ENCODE results near the gene MAST3.

MAST3 gene

DNA sequence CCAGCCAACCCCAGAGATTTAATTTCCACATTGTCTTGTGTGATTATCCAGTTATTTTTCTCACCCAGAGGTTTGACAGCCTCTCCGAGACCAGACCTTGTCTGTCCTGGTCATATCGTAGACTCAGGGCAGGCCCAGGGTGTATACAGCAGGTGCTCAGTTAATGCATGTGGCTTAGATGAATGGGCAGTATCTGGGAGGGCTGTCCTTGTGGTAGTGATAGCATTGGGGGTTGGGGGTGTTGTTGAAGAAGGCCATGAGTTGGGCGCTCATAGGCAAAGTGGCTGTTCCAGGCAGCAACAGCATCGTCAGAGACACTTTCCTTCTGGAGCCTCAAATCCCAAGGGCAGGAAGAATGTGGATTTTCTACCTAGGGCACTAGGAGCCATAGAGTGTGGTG, 16.9 kb downstream of the MAST3 start:
- H2BK120ac ChIP-seq (ENCODE audit: low read depth, low read length) = no peak overlapping the region
- no peaks in the 10 kb centered on the region for H3K4me1 ChIP-seq (ENCODE audit: control insufficient read depth, low read depth, low read length)
- H3K27ac ChIP-seq (ENCODE audit: low read depth, low read length) = no peak overlapping the region
- H3K56ac ChIP-seq (ENCODE audit: low read length) = no peak overlapping the region
- H3K79me1 ChIP-seq (ENCODE audit: low read length) = peaks cover 2% of the 10 kb centered on the region
- no peak overlapping the region for H3K9ac ChIP-seq (ENCODE audit: low read length)
- no peaks in the 10 kb centered on the region for H3K27me3 ChIP-seq (ENCODE audit: insufficient read depth, low read length, poor library complexity)
- no peak overlapping the region for H4K8ac ChIP-seq (ENCODE audit: low read depth, low read length)
- no peak overlapping the region for H3K4ac ChIP-seq (ENCODE audit: low read depth, low read length)
- H4K5ac ChIP-seq (ENCODE audit: low read length) = no peak overlapping the region
- no peaks in the 10 kb centered on the region for H3K79me2 ChIP-seq (ENCODE audit: control insufficient read depth, insufficient read depth, low read length)
- no peak overlapping the region for H2BK5ac ChIP-seq (ENCODE audit: low read length)
- no peak overlapping the region for H3K4me2 ChIP-seq (ENCODE audit: low read length)
- H2AK5ac ChIP-seq (ENCODE audit: low read length) = no peak overlapping the region
- WGBS (ENCODE audit: extremely low coverage, insufficient coverage, low lambda C conversion rate) = no CpG with 5 or more reads among the region's 4 CpGs
- H3K36me3 ChIP-seq (ENCODE audit: control insufficient read depth, insufficient read depth, low read length) = no peaks in the 10 kb centered on the region
- no peak overlapping the region for H3K23ac ChIP-seq (ENCODE audit: low read length)
- H2BK15ac ChIP-seq (replicated peaks; ENCODE audit: low read depth) = no peak overlapping the region
- DNase-seq = no peak
- H3K18ac ChIP-seq (ENCODE audit: low read length) = no peak overlapping the region
- no peak overlapping the region for H3K4me3 ChIP-seq (ENCODE audit: low read length)

- H2BK15ac ChIP-seq (replicated peaks; ENCODE audit: low read depth) = no peak overlapping the region
- no peak overlapping the region for H4K5ac ChIP-seq (ENCODE audit: low read length)
- H3K27me3 ChIP-seq (ENCODE audit: insufficient read depth, low read length, poor library complexity) = no peaks in the 10 kb centered on the region
- no peak overlapping the region for H3K18ac ChIP-seq (ENCODE audit: low read length)
- H3K9ac ChIP-seq (ENCODE audit: low read length) = peak overlapping the region; percentile 52
- H3K79me2 ChIP-seq (ENCODE audit: control insufficient read depth, insufficient read depth, low read length) = no peaks in the 10 kb centered on the region
- no peak for DNase-seq
- H3K36me3 ChIP-seq (ENCODE audit: control insufficient read depth, insufficient read depth, low read length) = no peaks in the 10 kb centered on the region
- no peak overlapping the region for H4K8ac ChIP-seq (ENCODE audit: low read depth, low read length)
- no peak overlapping the region for H3K4ac ChIP-seq (ENCODE audit: low read depth, low read length)
- no peak overlapping the region for H3K4me3 ChIP-seq (ENCODE audit: low read length)
- H3K27ac ChIP-seq (ENCODE audit: low read depth, low read length) = no peak overlapping the region
- no CpG with 5 or more reads among the region's 11 CpGs for WGBS (ENCODE audit: extremely low coverage, insufficient coverage, low lambda C conversion rate)
- no peak overlapping the region for H2AK5ac ChIP-seq (ENCODE audit: low read length)
- H3K79me1 ChIP-seq (ENCODE audit: low read length) = peaks cover 2% of the 10 kb centered on the region
- peak overlapping the region; percentile 45 for H3K56ac ChIP-seq (ENCODE audit: low read length)
- H2BK120ac ChIP-seq (ENCODE audit: low read depth, low read length) = no peak overlapping the region
- H3K4me2 ChIP-seq (ENCODE audit: low read length) = peak overlapping the region; percentile 28
- no peak overlapping the region for H2BK5ac ChIP-seq (ENCODE audit: low read length)
- H3K23ac ChIP-seq (ENCODE audit: low read length) = no peak overlapping the region
- H3K4me1 ChIP-seq (ENCODE audit: control insufficient read depth, low read depth, low read length) = no peaks in the 10 kb centered on the region
Measured at GRCh38 chr19:18117364-18117691, 19.8 kb downstream of the MAST3 start.

- no peak overlapping the region for H3K4ac ChIP-seq (ENCODE audit: low read depth, low read length)
- peak overlapping the region; percentile 91 for H3K9ac ChIP-seq (ENCODE audit: low read length)
- H2BK120ac ChIP-seq (ENCODE audit: low read depth, low read length) = no peak overlapping the region
- H2BK15ac ChIP-seq (replicated peaks; ENCODE audit: low read depth) = no peak overlapping the region
- DNase-seq = peak; percentile 91
- peak overlapping the region; percentile 59 for H3K4me3 ChIP-seq (ENCODE audit: low read length)
- H3K79me2 ChIP-seq (ENCODE audit: control insufficient read depth, insufficient read depth, low read length) = no peaks in the 10 kb centered on the region
- H3K27me3 ChIP-seq (ENCODE audit: insufficient read depth, low read length, poor library complexity) = no peaks in the 10 kb centered on the region
- WGBS (ENCODE audit: extremely low coverage, insufficient coverage, low lambda C conversion rate) = no CpG with 5 or more reads among the region's 86 CpGs
- no peak overlapping the region for H2AK5ac ChIP-seq (ENCODE audit: low read length)
- H3K27ac ChIP-seq (ENCODE audit: low read depth, low read length) = no peak overlapping the region
- no peak overlapping the region for H2BK5ac ChIP-seq (ENCODE audit: low read length)
- H3K79me1 ChIP-seq (ENCODE audit: low read length) = peaks cover 2% of the 10 kb centered on the region
- H3K18ac ChIP-seq (ENCODE audit: low read length) = peak overlapping the region; percentile 91
- H3K36me3 ChIP-seq (ENCODE audit: control insufficient read depth, insufficient read depth, low read length) = no peaks in the 10 kb centered on the region
- H4K5ac ChIP-seq (ENCODE audit: low read length) = no peak overlapping the region
- no peak overlapping the region for H4K8ac ChIP-seq (ENCODE audit: low read depth, low read length)
- peak overlapping the region; percentile 94 for H3K4me2 ChIP-seq (ENCODE audit: low read length)
- peak overlapping the region; percentile 96 for H3K56ac ChIP-seq (ENCODE audit: low read length)
- no peaks in the 10 kb centered on the region for H3K4me1 ChIP-seq (ENCODE audit: control insufficient read depth, low read depth, low read length)
- peak overlapping the region; percentile 80 for H3K23ac ChIP-seq (ENCODE audit: low read length)
Measured at GRCh38 chr19:18117692-18118378, 20.3 kb downstream of the MAST3 start.

GRCh38 chr19:18118420-18119012, 20.9 kb downstream of the MAST3 start:
- WGBS (ENCODE audit: extremely low coverage, insufficient coverage, low lambda C conversion rate) = no CpG with 5 or more reads among the region's 14 CpGs
- no peak overlapping the region for H3K27ac ChIP-seq (ENCODE audit: low read depth, low read length)

DNA sequence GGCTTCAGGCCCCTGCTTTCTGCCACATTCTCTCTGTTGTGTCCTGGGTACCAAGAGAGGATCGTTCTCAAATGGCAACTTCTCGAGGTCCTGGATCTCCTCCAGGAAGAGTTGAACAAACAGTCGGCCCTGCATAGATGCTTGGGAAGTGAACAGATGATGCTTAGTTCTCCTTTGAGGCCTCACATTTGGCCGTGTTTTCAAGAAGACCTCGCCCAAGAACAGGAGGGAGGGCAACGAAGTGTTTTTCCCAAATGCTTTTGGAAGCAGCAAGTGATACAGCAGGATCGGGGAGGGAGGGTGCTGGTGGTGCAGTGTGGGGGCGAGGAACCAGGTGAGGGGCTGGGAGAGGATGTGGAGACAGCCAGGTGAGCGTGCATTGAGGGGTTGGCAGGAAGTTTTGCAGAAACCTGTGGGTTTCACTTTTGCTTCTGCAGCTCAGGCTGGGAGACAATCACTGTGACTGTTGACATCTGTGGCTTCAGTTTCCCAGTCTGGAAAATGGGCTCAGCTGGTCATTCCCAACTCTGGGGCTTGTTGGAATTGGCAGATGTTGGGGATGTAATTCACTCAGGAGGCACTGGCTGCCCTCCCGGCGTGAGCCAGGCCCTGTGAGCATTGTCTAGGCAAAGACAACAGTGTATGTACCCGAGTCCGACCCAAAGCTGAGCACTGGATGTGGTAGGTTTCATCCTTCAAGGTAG, 21.6 kb downstream of the MAST3 start:
- Histone ChIP-seq H3K4me1 (ENCODE audit: control insufficient read depth, low read depth, low read length) (no peaks in the 10 kb centered on the region), H3K4me3 (ENCODE audit: low read length) (no peak overlapping the region)

More at GRCh38 chr19:18118420-18119012, 20.9 kb downstream of the MAST3 start:
- Histone ChIP-seq H3K79me1 (ENCODE audit: low read length) (peaks cover 2% of the 10 kb centered on the region), H2BK5ac (ENCODE audit: low read length) (no peak overlapping the region), H2AK5ac (ENCODE audit: low read length) (no peak overlapping the region), H3K79me2 (ENCODE audit: control insufficient read depth, insufficient read depth, low read length) (no peaks in the 10 kb centered on the region), H2BK120ac (ENCODE audit: low read depth, low read length) (no peak overlapping the region), H3K4me3 (ENCODE audit: low read length) (peak overlapping the region; percentile 59), H3K4me2 (ENCODE audit: low read length) (peak overlapping the region; percentile 94), H2BK15ac (replicated peaks; ENCODE audit: low read depth) (no peak overlapping the region), H3K27me3 (ENCODE audit: insufficient read depth, low read length, poor library complexity) (no peaks in the 10 kb centered on the region), H4K5ac (ENCODE audit: low read length) (no peak overlapping the region), H3K9ac (ENCODE audit: low read length) (peak overlapping the region; percentile 91), H3K56ac (ENCODE audit: low read length) (peak overlapping the region; percentile 96), H3K18ac (ENCODE audit: low read length) (no peak overlapping the region), H3K4ac (ENCODE audit: low read depth, low read length) (no peak overlapping the region), H3K23ac (ENCODE audit: low read length) (peak overlapping the region; percentile 80), H4K8ac (ENCODE audit: low read depth, low read length) (no peak overlapping the region), H3K36me3 (ENCODE audit: control insufficient read depth, insufficient read depth, low read length) (no peaks in the 10 kb centered on the region), H3K4me1 (ENCODE audit: control insufficient read depth, low read depth, low read length) (no peaks in the 10 kb centered on the region)
- DNase-seq = no peak

More for the DNA sequence above, 21.6 kb downstream of the MAST3 start:
- Histone ChIP-seq H4K5ac (ENCODE audit: low read length) (no peak overlapping the region), H2BK15ac (replicated peaks; ENCODE audit: low read depth) (no peak overlapping the region), H3K56ac (ENCODE audit: low read length) (peak overlapping the region; percentile 15), H3K36me3 (ENCODE audit: control insufficient read depth, insufficient read depth, low read length) (no peaks in the 10 kb centered on the region), H3K9ac (ENCODE audit: low read length) (no peak overlapping the region), H3K27ac (ENCODE audit: low read depth, low read length) (no peak overlapping the region), H3K23ac (ENCODE audit: low read length) (peak overlapping the region; percentile 24), H3K18ac (ENCODE audit: low read length) (no peak overlapping the region), H2BK120ac (ENCODE audit: low read depth, low read length) (no peak overlapping the region), H4K8ac (ENCODE audit: low read depth, low read length) (no peak overlapping the region), H3K79me1 (ENCODE audit: low read length) (peaks cover 2% of the 10 kb centered on the region), H3K4me2 (ENCODE audit: low read length) (no peak overlapping the region), H3K4ac (ENCODE audit: low read depth, low read length) (no peak overlapping the region), H2BK5ac (ENCODE audit: low read length) (no peak overlapping the region), H2AK5ac (ENCODE audit: low read length) (no peak overlapping the region), H3K27me3 (ENCODE audit: insufficient read depth, low read length, poor library complexity) (no peaks in the 10 kb centered on the region), H3K79me2 (ENCODE audit: control insufficient read depth, insufficient read depth, low read length) (no peaks in the 10 kb centered on the region)
- no peak for DNase-seq
- WGBS (ENCODE audit: extremely low coverage, insufficient coverage, low lambda C conversion rate) = no CpG with 5 or more reads among the region's 13 CpGs

All from mesendoderm (in vitro differentiated cells).